Measurements from ENCODE around the gene PDIK1L.

Gene PDIK1L

DNA sequence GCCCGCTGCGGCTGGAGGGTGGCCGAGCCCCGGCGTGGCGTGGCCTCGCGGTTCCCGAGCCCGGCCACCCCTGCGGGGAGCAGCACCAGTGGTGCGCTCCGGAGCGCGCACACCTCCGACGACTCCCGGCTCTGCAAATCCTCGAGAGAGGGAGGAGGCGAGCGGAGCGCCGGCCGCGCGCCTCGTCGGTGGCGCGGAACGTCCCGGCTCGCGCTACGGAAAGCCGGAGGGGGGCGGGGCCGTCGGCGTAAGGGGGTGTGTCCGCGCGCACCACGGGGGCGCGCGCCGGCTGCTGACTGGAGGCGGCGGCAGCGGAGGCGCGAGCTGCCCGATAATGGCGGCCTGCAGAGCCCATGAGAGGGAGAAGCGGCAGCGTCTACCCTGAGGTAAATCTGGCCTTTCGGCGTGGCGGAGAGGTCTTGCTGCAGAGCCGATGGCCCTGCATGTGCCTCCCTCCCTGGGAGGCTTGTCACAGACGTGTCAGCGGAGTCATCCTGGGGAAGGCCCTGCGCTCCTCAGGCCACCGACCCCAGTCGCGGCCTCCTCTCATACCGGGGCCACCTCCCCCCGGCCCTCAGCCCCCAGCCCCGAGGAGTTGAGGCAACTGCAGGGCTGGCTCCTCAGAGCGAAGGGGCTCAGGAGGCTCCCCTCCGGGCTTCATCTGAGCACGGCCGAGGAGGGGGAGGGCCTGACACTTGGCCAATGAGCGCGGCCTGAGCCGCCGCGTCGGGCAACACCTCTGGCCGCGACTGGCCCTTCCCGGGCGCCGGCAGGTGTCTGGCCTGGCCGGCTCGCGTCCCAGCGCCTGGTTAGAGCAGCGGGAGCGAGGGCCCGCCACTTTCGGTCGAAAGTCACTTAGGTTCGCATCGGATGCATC lies at the start of gene PDIK1L:
Gene PDIK1L (plus strand): TSS at position 295 of the 877 bp plus-strand sequence. CDS start 2,485 bp downstream, outside the sequence.
- DNase-seq (ENCODE audit: insufficient read length, low spot score), result peak; percentile 80
- FAIRE-seq, result peak; percentile 86

DNA sequence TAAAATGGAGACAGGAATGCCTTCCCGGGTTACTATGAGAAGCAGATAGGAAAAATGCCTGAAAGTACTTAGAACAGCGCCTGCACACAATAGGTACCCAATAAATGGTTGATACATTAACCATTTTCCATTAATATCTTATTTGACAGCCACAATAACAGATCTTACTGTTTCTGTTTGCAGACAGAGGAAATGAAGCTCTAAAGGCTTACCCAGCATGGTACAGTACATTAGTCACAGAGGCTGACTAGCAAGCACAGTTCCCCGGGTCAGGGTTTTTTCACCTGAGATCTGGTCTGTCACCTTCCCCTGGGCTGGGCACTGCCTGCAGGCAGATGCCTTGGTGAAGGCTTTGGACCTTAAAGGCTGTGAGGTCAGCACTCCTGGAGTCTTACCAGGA lies 47.1 kb upstream of the PDIK1L start:
- no peak for FAIRE-seq

DNA sequence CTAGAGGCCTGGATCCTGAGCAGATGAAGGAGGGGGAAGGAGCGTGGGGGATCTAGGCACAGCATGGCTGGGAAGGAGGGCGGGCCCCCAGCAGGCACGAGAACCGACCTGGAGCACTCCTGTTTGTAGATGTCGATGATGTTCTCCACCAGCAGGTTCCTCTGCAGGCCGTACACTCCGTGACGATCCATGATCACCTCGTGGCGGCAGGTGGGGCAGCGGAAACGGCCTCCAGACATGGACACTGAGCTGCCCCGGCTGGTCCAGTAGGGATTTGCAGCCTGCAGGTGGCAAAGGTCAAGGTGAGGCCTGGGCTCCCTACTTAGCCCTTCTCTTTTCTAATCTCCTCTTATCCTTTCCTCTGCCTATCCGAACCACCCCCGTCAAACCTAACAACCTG lies 45.5 kb upstream of the PDIK1L start:
- FAIRE-seq (no peak), DNase-seq (ENCODE audit: insufficient read length, low spot score) (no peak)

More for the DNA sequence above, 47.1 kb upstream of the PDIK1L start:
- DNase-seq (ENCODE audit: insufficient read length, low spot score), result no peak

DNA sequence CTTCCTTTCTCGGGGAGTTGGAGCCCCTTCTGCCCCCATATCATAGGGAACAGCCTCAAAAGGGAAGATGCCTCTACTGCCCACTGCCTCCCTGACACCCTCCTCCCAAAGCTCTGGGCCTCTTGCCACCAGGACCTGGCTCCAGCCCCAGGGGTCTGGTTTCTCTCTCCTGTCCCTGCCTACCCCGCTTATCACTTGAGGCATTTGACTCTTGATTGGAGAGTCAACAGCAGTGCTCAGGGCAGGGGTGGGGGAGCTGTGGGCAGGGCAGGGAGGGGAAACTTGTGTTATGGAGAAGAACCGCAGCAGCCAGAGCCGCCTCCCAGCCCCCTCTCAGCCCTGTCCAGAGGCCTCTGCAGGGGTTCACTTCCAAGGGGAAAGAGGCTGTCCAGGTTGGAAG lies 44.8 kb upstream of the PDIK1L start:
- no peak for FAIRE-seq
- no peak for DNase-seq (ENCODE audit: insufficient read length, low spot score)

DNA sequence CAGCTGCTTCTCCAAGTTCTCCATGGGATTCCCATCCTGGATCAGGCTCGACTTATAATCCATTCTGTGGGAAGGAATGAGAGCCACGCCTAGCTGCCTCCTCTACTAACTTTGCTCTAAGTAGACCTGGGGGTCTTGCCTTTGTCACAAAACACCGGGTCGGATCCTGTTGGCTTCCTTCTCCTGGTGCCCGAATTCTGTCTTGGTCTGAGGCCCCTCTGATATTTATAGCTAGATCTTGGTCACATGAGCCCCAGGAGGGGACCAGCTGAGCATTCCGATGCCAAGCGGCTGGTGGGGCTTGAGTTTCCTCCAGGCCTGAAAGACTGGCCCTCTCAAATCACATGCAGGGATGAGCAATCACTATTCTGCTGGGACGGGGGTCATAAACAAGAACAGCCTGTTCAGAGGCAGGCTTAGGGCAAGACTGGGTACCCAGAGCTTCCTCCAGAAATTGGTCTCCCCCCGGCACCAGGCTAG lies 44.2 kb upstream of the PDIK1L start, which contains the start of gene TRIM63:
Gene TRIM63 (minus strand): TSS at position 199 of the 480 bp plus-strand sequence. CDS start 136 bp downstream, at position 63.
- DNase-seq (ENCODE audit: insufficient read length, low spot score), result no peak

DNA sequence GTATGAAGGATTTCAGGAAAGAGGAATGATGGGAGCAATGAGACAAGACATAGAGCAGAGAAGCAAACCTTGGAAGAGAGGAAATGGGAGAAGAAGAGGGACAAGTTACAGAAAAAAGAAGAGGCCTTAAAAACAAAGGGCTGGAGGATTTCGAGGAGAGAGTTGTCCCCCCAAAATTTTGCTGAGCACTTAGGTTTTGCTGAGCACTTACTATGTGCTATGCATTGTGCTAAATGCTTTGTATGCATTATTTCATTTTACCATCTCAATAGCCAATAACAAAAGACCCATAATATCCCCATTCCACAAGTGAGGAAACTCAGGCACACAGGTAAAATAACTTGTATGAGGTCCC lies 41.7 kb upstream of the PDIK1L start:
- no peak for DNase-seq (ENCODE audit: insufficient read length, low spot score)
- FAIRE-seq, result no peak

More for the DNA sequence above, 44.2 kb upstream of the PDIK1L start, which contains the start of gene TRIM63:
- no peak for FAIRE-seq

DNA sequence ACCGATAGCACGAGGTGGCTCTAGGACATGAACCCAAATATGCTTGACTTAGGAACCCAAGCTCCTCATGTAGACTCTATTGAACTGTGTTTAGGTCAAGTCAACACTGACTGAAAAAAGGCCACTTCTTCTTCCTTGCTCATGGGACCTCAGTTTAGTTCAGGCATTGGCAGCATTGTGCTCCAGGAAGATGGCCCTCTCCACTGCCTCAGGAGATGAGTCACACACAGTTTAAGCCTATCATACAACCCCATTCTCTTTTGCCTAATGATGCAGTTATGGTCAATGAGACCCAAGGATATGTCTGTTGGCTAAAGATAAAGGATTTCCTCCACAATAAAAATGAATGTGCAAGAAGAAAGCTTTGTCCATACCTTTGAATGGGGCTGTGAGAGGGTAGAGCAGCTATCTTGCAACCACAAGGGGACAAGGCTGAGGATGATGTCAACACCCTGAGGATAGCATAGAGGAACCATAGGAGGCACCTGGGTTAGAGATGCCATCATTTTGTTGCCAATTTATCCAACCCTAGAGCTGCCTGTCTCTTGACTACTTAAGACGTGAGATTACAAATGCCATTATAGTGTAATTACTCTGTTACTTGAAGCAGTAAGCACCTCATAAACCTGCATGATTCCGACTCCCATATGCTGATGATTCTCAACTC lies 41.2 kb upstream of the PDIK1L start:
- DNase-seq (ENCODE audit: insufficient read length, low spot score), result no peak
- FAIRE-seq, result no peak

DNA sequence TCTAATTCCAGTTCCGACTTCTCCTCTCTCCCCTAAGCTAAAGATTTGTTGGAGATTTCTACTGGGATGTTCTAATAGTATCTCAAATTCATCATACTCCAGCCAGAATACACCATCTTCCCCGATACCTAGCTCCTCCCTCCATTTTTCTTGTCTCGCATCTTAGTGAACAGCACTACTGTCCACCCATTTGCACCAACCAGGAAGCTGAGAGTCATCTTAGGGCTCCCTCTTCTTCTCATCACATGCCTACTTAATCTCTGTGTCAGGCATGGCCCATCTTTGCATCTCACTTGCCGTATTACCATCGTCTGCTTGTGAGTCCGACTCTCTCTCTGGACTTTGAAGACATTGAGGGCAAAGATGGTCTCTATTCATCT lies 40.7 kb upstream of the PDIK1L start:
- DNase-seq (ENCODE audit: insufficient read length, low spot score) (no peak), FAIRE-seq (no peak)

DNA sequence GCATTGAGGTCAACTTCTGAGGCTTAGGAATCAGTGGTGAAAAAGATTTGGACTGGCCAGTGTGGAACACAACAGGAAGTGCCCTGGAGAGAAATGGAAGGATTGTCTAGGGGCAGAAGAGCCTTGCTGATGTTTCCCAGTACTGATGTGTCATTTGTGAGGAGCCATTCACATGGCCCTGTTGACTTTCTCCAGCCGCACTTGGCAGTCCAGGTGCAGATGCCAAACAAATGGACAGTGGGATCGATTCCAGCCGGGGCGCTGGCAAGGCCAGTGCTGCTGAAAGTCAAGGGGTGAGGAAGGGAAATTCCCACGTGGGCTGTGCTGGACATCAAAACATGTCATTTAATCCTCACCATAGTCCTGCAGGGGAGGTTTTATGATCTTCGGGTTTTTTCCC lies 39.3 kb upstream of the PDIK1L start:
- DNase-seq (ENCODE audit: insufficient read length, low spot score) (no peak), FAIRE-seq (no peak)

DNA sequence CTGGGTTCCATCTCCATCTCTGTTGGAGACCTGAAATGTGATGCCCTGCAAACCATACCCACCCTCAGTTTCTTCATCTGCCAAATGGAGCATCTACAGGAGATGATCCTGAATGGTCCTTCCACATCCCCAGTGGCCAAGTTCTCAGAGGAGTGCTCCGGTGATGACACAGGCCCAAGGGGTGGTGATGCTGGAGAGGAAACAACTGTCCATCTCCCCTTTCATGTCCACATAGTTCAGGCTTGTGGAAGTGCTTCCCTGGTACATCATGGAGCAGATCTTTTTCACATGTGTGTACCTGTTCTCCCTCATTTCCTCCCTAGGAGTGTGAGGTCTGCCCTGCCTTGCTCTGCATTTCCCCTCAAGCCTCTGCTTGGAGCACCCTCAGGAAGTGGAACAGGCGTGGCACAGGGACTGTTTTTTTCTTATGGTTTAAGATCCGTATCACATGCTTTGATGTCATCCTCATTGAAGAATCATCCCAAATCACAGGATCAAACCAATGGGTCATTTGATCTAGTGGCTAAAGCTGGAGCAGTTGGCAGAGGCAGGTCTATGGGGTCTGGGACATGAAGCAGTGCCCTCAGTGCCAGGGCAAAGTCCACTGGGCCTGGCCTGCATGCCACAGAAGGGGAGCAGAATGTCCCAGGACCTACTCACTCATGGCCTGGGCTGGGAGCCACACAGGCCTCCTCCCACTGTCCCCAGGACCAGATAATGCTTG lies 36.0 kb upstream of the PDIK1L start:
- DNase-seq (ENCODE audit: insufficient read length, low spot score) (no peak), FAIRE-seq (no peak)

DNA sequence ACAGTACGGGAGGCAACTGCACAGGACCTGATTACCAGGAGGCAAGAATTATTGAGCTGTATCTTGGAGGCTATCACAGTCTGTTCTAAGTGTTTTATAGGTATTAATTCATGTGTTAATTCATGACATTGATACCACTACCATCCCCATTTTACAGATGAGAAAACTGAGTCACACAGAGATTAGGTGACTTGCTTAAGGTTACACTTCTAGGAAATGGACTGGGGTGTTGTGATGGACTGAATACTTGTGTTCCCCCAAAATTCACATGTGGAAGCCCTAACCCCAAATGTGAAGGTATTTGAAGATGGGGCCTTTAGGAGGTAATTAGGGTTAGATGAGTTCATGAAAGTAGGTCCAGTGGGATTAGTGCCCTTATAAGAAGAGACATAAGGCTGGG lies 34.1 kb upstream of the PDIK1L start:
- DNase-seq (ENCODE audit: insufficient read length, low spot score), result no peak
- no peak for FAIRE-seq

DNA sequence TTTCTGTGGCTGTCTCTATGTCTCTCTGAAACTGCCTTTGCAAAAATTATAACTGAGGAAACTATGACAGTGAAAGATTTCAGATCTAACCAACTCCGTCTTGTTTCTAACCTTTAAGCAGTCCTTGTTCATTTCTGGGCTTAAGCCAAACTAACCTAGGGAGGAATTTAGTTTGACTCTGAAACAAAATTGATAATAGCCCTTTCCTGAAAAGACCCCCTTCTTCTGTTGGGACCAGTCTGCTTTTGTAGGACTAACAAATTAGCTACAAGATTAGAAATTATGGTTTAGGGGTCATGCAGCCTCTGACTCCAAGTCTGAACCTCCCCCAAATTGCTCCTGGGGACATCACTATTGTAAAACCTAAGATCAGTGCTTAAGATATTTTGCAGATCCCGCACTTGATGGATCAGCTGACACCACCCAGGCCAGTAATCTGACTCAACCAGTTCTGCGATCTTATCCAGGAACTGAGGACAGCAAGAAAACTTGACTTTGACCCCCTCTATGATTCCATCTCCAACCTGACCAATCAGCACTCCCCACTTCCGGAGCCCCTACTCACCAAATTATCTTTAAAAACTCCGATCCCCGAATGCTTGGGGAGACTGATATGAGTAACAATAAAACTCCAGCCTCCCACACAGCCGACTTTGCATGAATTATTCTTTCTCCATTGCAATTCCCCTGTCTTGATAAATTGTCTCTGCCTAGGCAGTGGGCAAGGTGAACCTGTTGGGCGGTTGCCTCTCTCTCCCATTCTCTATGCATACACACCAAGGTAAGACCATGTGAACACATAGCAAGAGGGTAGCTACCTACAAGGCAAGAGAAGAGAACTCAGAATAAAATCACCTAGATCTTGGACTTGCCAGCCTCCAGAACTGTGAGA lies 33.1 kb upstream of the PDIK1L start:
- no peak for DNase-seq (ENCODE audit: insufficient read length, low spot score)
- FAIRE-seq, result no peak

DNA sequence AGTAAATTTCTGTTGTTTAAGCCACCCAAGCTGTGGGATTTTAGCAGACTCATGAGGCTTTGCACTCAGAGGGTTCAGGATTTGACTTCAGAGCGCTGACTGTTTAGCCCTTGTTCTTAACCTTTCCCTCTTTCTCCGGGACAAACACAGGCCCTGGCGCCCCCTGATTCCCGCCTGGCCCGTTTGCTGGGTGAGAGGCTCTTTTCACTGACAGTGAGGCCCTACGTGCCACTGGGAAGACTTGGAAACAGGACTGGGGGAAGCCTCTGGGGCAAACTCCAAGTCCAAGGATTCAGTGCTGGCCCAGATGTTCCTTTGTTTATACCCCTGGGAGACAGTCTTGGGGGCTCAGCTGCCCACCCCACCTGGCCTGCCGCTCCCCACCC lies 32.5 kb upstream of the PDIK1L start:
- no peak for DNase-seq (ENCODE audit: insufficient read length, low spot score)
- no peak for FAIRE-seq

DNA sequence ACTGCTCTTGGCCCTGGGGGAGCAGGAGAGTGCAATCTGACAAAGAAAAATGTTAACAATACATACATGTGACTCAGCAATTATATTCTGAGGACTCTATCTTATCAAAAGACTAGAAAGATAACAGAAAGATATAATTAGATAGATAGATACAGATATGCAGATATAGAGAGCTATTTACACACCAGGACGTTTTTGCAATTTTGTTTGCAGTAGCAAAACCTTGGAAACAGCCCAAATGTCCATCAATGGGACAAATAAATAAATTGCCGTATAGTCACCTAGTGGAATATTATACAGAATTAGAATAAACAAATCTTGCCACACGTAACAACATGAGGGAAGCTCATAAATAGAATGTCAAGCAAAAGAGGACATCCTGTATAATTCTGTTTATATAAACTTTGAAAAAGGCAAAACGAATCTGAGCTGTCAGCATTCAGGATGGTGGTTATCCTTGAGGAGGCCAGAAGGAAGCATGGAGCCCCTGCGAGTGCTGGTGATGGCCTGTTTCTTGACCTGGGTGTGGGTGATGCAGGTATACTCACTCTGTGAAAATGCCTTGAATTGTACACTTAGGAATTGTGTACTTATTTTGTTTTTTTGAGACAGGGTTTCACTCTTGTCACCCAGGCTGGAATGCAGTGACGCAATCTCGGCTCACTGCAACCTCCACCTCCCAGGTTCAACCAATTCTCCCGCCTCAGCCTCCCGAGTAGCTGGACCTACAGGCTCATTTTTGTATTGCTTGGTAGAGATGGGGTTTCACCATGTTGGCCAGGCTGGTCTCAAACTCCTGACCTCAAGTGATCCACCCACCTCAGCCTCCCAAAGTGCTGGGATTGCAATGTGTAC lies 31.4 kb upstream of the PDIK1L start:
- FAIRE-seq, result no peak

DNA sequence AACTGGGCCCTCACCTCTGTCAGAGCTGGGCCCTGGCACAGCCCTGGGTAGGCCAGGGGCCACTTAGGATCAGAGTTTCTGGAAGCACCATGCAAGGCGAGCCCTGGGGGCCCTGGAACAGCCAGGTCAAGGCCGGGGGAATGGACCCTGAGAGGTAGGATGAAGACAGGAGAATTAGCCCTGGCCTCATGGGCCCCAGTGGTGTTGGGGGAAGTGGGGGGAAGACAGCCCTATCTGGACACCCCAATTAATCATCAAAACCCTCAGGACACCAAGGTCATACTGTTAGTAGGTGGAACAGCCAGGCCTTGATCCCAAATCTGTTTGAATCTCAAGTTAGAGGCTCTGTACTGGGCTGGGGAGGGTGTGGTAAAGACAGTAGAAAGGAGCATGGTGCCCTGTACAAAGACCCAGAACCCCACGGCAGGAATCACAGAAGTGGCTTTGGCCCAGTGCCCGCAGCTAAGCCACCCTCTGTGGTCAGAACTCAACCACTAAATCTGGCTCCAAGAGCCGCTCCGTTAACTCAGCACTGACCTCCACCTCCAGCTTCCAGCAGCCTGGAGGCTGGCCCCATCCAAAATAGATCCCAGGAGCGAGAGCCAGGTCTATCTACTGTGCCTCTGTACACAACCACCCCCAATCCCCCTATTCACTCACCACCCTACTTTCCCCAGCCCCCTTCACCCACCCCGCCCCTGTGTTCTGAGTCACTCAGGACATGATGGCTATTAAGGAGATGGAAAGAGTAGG lies 30.2 kb upstream of the PDIK1L start:
- no peak for FAIRE-seq
- DNase-seq (ENCODE audit: insufficient read length, low spot score), result no peak

More for the DNA sequence above, 31.4 kb upstream of the PDIK1L start:
- no peak for DNase-seq (ENCODE audit: insufficient read length, low spot score)

DNA sequence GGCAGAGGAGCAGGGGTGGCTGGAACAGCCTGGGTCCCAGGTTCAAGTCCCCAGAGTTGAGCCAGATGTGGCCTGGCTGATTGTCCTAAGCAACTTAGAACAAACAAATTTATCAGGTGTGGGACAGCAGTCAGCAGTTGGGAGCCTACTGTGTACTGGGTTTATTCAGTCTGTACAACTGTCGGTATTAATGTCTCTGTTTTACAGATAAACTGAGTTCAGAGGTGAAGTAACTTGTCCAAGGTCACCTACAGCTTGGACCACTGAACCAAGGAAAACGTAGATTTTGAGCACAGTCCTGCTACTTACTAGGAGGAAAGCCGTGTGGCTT lies 29.6 kb upstream of the PDIK1L start:
- DNase-seq (ENCODE audit: insufficient read length, low spot score), result no peak
- no peak for FAIRE-seq

DNA sequence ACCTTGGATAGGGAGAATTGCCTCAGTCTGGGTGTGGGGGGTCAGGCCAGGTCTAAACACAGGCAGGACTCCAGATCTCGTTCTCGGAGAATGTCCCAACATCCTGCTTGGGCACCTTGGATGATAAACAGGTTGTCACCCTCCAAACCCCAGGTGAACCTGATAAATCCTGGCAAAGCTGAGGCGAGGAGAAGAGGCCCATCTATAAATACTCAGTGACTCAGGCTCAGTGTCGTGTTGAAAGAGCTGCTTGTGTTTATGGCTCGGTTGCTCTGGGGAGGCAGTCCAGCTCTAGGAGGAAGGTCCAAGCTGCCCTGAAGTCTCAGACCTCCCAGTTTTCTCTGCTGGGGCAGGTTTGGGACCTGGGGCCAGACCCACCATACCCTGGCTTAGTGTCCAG lies 28.4 kb upstream of the PDIK1L start:
- FAIRE-seq (no peak), DNase-seq (ENCODE audit: insufficient read length, low spot score) (no peak)

DNA sequence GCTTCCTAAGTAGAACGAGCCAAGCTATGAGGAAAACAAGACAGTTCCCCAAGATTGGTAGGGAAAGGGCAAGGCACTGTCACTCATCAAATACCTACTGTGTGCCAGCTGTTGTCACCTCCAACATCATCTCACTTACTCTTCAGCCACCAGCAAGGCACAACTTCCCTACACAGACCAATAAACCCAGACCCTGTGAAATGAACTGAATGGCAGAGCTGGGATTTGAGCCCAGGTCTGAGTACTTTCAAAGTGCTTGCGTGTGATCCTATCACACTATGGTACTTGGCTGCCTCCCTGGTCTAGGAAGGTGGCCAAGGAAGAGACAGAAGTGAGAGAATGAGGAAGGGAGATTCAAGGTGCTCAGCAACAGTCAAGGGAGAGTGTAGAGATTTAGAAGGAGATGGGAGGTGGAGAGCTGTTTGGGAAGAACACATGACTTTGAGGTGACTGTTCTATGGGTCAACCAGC lies 27.5 kb upstream of the PDIK1L start:
- FAIRE-seq, result no peak

DNA sequence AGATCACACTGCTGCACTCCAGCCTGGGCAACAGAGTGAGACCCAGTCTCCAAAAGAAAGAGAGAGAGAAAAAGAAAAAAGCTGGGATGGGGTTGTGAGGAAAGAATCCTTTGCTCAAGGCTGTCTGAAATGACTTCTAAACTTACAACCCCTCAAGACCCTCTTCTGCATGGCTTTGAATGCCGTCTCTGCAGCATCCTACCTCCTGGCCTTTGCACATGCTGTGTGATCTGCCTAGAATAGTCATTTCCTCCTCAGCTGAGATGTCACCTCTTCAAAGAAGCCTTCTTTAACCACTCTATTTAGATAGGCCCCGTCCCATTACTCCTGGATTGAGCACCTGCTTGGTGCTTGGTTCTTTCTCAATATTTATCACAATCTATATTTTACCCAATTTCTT lies 26.8 kb upstream of the PDIK1L start:
- no peak for FAIRE-seq
- no peak for DNase-seq (ENCODE audit: insufficient read length, low spot score)

More for the DNA sequence above, 27.5 kb upstream of the PDIK1L start:
- no peak for DNase-seq (ENCODE audit: insufficient read length, low spot score)

Data from HTR-8/SVneo (cell line).